H1 (cell line): ENCODE measurements around the gene NPHP4. TPM values are rescaled to one million over a fixed set of nuclear protein-coding genes. Genes with fewer than 3 reads are reported as not detected.

Source experiments
- CTBP2 ChIP-seq: IDR thresholded peaks from 2 replicates; pipeline ENCODE4 v1.7.0; 2011; ENCODE audit warnings: borderline replicate concordance, mild to moderate bottlenecking, moderate library complexity, mixed read lengths, low read length; ENCODE audit not compliant: insufficient read depth, insufficient read length
- GABPA ChIP-seq: IDR thresholded peaks from 2 replicates; pipeline ENCODE4 v1.6.1; 2011; ENCODE audit warnings: mild to moderate bottlenecking, low read length, moderate library complexity, borderline replicate concordance; ENCODE audit not compliant: insufficient read depth
- POLR2AphosphoS5 ChIP-seq: IDR thresholded peaks from 2 replicates; pipeline ENCODE4 v1.6.1; 2011; ENCODE audit warnings: low read depth, low read length
- SIX5 ChIP-seq: IDR thresholded peaks from 2 replicates; pipeline ENCODE4 v1.6.1; 2011; ENCODE audit warnings: mild to moderate bottlenecking, low read depth, low read length
- TBP ChIP-seq: IDR thresholded peaks from 2 replicates; pipeline ENCODE4 v1.6.1; 2011; ENCODE audit warnings: low read depth, low read length, improper control_type of control experiment
- YY1 ChIP-seq: IDR thresholded peaks from 2 replicates; pipeline ENCODE4 v1.6.1; 2011; ENCODE audit warnings: low read depth, mild to moderate bottlenecking, low read length
- polyA plus RNA-seq, 7 experiments: library from polyadenylated mRNA; depleted of rRNA in 3 of 7; stranded (reverse) in 5 of 7; unstranded in 2 of 7; fragments of >200 nt in 5 of 7; fragments of 200-250 nt in 2 of 7; gene quantifications; 1 replicate in 5 of 7; 2 replicates in 1 of 7; 4 replicates in 1 of 7; pipeline versions ENCODE4 v1.2.1 to v1.2.3, GENCODE V29; 2011 to 2013; ENCODE audit warnings: missing spikeins in 2 of 7, mixed read lengths in 2 of 7
- total RNA-seq: library from RNA; stranded (reverse); fragmentation: NEBNext Ultra II Directional; extraction: Animal tissue kit (Norgen Biotek cat#: 25700); gene quantifications from 2 replicates; pipeline ENCODE4 v1.2.1, GENCODE V29; 2021
- TF ChIP-seq, protein P1 (sequence below): fragments of 300-600 bp; sonication (generic); IDR thresholded peaks from 2 replicates; pipeline ENCODE4 v1.7.1; 2012; ENCODE audit warnings: low read length, moderate library complexity, mild to moderate bottlenecking, inconsistent platforms; ENCODE audit not compliant: insufficient replicate concordance
- TF ChIP-seq, protein P2 (sequence below): IDR thresholded peaks from 2 replicates; pipeline ENCODE4 v1.6.1; 2012; ENCODE audit warnings: low read length, inconsistent platforms
- TF ChIP-seq, protein P3 (sequence below): IDR thresholded peaks from 2 replicates; pipeline ENCODE4 v1.6.1; 2012; ENCODE audit warnings: inconsistent platforms

The NPHP4 gene
- total and polyA plus RNA-seq, 2 of the 8 experiments (the other 6 are each of a cell fraction or from before 2014, with no cell fraction given), result 5.8 to 14.0 TPM

DNA sequence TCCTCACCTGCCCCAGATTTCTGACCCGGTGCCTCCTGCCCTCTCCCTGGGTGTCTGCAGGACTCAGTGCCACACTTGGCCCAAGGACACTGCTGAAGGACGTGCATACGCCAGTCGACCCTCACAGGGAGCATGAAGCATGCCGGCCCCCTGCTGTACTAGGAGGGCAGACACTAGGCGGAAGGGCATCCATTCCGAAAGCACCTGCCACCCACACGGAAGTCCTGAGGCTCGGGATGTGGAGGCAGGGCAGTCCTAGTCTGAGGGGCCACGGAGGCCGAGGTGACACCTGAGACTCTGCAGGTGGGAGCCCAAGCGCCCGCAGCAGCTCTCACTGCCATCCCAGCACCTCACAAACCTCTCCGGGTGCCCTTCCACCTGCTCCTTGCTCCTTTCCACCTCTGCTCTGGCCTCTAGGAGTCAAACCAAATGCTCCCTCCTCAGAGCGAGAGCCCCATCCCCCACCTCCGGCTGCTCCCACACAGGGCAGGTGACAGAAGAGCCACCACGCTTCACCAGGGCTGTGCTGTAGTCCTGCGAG, 2.4 kb downstream of the NPHP4 start (continued):
- TF ChIP-seq, protein P1, sequence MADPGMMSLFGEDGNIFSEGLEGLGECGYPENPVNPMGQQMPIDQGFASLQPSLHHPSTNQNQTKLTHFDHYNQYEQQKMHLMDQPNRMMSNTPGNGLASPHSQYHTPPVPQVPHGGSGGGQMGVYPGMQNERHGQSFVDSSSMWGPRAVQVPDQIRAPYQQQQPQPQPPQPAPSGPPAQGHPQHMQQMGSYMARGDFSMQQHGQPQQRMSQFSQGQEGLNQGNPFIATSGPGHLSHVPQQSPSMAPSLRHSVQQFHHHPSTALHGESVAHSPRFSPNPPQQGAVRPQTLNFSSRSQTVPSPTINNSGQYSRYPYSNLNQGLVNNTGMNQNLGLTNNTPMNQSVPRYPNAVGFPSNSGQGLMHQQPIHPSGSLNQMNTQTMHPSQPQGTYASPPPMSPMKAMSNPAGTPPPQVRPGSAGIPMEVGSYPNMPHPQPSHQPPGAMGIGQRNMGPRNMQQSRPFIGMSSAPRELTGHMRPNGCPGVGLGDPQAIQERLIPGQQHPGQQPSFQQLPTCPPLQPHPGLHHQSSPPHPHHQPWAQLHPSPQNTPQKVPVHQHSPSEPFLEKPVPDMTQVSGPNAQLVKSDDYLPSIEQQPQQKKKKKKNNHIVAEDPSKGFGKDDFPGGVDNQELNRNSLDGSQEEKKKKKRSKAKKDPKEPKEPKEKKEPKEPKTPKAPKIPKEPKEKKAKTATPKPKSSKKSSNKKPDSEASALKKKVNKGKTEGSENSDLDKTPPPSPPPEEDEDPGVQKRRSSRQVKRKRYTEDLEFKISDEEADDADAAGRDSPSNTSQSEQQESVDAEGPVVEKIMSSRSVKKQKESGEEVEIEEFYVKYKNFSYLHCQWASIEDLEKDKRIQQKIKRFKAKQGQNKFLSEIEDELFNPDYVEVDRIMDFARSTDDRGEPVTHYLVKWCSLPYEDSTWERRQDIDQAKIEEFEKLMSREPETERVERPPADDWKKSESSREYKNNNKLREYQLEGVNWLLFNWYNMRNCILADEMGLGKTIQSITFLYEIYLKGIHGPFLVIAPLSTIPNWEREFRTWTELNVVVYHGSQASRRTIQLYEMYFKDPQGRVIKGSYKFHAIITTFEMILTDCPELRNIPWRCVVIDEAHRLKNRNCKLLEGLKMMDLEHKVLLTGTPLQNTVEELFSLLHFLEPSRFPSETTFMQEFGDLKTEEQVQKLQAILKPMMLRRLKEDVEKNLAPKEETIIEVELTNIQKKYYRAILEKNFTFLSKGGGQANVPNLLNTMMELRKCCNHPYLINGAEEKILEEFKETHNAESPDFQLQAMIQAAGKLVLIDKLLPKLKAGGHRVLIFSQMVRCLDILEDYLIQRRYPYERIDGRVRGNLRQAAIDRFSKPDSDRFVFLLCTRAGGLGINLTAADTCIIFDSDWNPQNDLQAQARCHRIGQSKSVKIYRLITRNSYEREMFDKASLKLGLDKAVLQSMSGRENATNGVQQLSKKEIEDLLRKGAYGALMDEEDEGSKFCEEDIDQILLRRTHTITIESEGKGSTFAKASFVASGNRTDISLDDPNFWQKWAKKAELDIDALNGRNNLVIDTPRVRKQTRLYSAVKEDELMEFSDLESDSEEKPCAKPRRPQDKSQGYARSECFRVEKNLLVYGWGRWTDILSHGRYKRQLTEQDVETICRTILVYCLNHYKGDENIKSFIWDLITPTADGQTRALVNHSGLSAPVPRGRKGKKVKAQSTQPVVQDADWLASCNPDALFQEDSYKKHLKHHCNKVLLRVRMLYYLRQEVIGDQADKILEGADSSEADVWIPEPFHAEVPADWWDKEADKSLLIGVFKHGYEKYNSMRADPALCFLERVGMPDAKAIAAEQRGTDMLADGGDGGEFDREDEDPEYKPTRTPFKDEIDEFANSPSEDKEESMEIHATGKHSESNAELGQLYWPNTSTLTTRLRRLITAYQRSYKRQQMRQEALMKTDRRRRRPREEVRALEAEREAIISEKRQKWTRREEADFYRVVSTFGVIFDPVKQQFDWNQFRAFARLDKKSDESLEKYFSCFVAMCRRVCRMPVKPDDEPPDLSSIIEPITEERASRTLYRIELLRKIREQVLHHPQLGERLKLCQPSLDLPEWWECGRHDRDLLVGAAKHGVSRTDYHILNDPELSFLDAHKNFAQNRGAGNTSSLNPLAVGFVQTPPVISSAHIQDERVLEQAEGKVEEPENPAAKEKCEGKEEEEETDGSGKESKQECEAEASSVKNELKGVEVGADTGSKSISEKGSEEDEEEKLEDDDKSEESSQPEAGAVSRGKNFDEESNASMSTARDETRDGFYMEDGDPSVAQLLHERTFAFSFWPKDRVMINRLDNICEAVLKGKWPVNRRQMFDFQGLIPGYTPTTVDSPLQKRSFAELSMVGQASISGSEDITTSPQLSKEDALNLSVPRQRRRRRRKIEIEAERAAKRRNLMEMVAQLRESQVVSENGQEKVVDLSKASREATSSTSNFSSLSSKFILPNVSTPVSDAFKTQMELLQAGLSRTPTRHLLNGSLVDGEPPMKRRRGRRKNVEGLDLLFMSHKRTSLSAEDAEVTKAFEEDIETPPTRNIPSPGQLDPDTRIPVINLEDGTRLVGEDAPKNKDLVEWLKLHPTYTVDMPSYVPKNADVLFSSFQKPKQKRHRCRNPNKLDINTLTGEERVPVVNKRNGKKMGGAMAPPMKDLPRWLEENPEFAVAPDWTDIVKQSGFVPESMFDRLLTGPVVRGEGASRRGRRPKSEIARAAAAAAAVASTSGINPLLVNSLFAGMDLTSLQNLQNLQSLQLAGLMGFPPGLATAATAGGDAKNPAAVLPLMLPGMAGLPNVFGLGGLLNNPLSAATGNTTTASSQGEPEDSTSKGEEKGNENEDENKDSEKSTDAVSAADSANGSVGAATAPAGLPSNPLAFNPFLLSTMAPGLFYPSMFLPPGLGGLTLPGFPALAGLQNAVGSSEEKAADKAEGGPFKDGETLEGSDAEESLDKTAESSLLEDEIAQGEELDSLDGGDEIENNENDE, result no peak
- TF ChIP-seq GABPA (no peak), SIX5 (no peak), POLR2AphosphoS5 (no peak), CTBP2 (no peak), TBP (no peak), YY1 (no peak)
- TF ChIP-seq, protein P2, sequence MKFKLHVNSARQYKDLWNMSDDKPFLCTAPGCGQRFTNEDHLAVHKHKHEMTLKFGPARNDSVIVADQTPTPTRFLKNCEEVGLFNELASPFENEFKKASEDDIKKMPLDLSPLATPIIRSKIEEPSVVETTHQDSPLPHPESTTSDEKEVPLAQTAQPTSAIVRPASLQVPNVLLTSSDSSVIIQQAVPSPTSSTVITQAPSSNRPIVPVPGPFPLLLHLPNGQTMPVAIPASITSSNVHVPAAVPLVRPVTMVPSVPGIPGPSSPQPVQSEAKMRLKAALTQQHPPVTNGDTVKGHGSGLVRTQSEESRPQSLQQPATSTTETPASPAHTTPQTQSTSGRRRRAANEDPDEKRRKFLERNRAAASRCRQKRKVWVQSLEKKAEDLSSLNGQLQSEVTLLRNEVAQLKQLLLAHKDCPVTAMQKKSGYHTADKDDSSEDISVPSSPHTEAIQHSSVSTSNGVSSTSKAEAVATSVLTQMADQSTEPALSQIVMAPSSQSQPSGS, result no peak
- TF ChIP-seq, protein P3, sequence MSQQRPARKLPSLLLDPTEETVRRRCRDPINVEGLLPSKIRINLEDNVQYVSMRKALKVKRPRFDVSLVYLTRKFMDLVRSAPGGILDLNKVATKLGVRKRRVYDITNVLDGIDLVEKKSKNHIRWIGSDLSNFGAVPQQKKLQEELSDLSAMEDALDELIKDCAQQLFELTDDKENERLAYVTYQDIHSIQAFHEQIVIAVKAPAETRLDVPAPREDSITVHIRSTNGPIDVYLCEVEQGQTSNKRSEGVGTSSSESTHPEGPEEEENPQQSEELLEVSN, result no peak
